ENCODE data around the gene LAMA2. TPM values are rescaled to one million over a fixed set of nuclear protein-coding genes. Genes with fewer than 3 reads are reported as not detected.

The LAMA2 gene
- polyA plus RNA-seq, 3 donors = not detected

GRCh38 chr6:129208415-129209034 lies 325.6 kb downstream of the LAMA2 start:
- Histone ChIP-seq H3K79me2 (ENCODE audit: insufficient read depth, low read length) (no peaks in the 10 kb centered on the region), H4K20me1 (ENCODE audit: insufficient read depth, low read length) (no peaks in the 10 kb centered on the region), H2AFZ (ENCODE audit: insufficient read depth, low read depth, low read length, poor library complexity, severe bottlenecking) (no peak overlapping the region), H3K9ac (ENCODE audit: insufficient read depth, low read length, poor library complexity, severe bottlenecking) (no peak overlapping the region), H3K27me3 (ENCODE audit: control insufficient read depth in 2 of 2, insufficient read depth in 2 of 2, low read length in 2 of 2) (no peaks in the 10 kb centered on the region), H3K4me2 (replicated peaks; ENCODE audit: extremely low read depth, low read length, poor library complexity, severe bottlenecking) (no peak overlapping the region), H3K36me3 (replicated peaks in 1 of 2; ENCODE audit: control insufficient read depth in 1 of 2, insufficient read depth in 2 of 2, low read length in 2 of 2) (no peaks in the 10 kb centered on the region), H3K27ac (ENCODE audit: low read depth in 1 of 2, low read length in 2 of 2) (no peak overlapping the region), H3K4me3 (replicated peaks in 1 of 3; ENCODE audit: low read depth in 2 of 3, low read length in 3 of 3) (no peak overlapping the region), H3K9me3 (replicated peaks in 1 of 2; ENCODE audit: control insufficient read depth in 1 of 2, insufficient read depth in 1 of 2, low read length in 2 of 2) (no peaks in the 10 kb centered on the region), H3K4me1 (ENCODE audit: control insufficient read depth in 1 of 2, insufficient read depth in 2 of 2, low read length in 2 of 2) (no peaks in the 10 kb centered on the region)
- Mint-ChIP-seq H3K9me3 (peaks cover 0 to 3% (median 0%) of the 10 kb centered on the region in 7 donors), H3K27me3 (ENCODE audit: low read depth in 3 of 3) (peaks cover 0 to 2% (median 0%) of the 10 kb centered on the region in 3 donors), H3K27ac (no peak overlapping the region), H3K4me3 (no peak overlapping the region), H3K36me3 (no peaks in the 10 kb centered on the region), H3K4me1 (no peaks in the 10 kb centered on the region)
- DNase-seq = no peak
- intact Hi-C loops (cut with micrococcal nuclease) = no loop called here
- TF ChIP-seq, protein P1, sequence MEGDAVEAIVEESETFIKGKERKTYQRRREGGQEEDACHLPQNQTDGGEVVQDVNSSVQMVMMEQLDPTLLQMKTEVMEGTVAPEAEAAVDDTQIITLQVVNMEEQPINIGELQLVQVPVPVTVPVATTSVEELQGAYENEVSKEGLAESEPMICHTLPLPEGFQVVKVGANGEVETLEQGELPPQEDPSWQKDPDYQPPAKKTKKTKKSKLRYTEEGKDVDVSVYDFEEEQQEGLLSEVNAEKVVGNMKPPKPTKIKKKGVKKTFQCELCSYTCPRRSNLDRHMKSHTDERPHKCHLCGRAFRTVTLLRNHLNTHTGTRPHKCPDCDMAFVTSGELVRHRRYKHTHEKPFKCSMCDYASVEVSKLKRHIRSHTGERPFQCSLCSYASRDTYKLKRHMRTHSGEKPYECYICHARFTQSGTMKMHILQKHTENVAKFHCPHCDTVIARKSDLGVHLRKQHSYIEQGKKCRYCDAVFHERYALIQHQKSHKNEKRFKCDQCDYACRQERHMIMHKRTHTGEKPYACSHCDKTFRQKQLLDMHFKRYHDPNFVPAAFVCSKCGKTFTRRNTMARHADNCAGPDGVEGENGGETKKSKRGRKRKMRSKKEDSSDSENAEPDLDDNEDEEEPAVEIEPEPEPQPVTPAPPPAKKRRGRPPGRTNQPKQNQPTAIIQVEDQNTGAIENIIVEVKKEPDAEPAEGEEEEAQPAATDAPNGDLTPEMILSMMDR (IDR thresholded peaks at IDR 0.05) = no peak

DNA sequence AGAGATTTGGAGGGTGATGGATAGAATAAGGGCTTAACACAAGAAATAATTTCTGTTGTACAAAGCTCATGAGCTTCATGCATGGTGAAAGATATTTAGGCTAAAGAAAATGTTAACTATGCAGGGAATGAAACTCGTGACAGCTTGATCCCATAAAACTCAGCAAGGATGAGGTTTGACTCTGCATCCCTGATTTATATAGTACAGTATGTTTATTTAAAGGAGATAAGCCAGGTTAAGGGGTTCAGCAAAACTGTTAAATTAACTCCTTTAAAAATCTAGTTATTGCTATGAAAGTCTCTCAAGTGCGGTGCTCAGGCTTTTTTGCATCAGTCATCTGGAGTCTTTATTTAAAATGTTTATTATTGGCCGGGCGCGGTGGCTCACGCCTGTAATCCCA lies 326.4 kb downstream of the LAMA2 start:
- no peak overlapping the region for H3K27ac ChIP-seq (ENCODE audit: low read depth in 1 of 2, low read length in 2 of 2)
- no peaks in the 10 kb centered on the region for H3K4me1 ChIP-seq (ENCODE audit: control insufficient read depth in 1 of 2, insufficient read depth in 2 of 2, low read length in 2 of 2)
- no peak overlapping the region for H3K27ac Mint-ChIP-seq
- H2AFZ ChIP-seq (ENCODE audit: insufficient read depth, low read depth, low read length, poor library complexity, severe bottlenecking) = no peak overlapping the region
- H4K20me1 ChIP-seq (ENCODE audit: insufficient read depth, low read length) = no peaks in the 10 kb centered on the region
- no peaks in the 10 kb centered on the region for H3K9me3 ChIP-seq (replicated peaks in 1 of 2; ENCODE audit: control insufficient read depth in 1 of 2, insufficient read depth in 1 of 2, low read length in 2 of 2)
- DNase-seq = no peak
- peaks cover 0 to 2% (median 0%) of the 10 kb centered on the region in 3 donors for H3K27me3 Mint-ChIP-seq (ENCODE audit: low read depth in 3 of 3)
- H3K9me3 Mint-ChIP-seq = peaks cover 0 to 3% (median 0%) of the 10 kb centered on the region in 7 donors
- no peak overlapping the region for H3K4me2 ChIP-seq (replicated peaks; ENCODE audit: extremely low read depth, low read length, poor library complexity, severe bottlenecking)
- no peak overlapping the region for H3K4me3 Mint-ChIP-seq
- intact Hi-C loops (cut with micrococcal nuclease) = no loop called here
- H3K9ac ChIP-seq (ENCODE audit: insufficient read depth, low read length, poor library complexity, severe bottlenecking) = no peak overlapping the region
- H3K4me1 Mint-ChIP-seq = no peaks in the 10 kb centered on the region
- no peaks in the 10 kb centered on the region for H3K36me3 ChIP-seq (replicated peaks in 1 of 2; ENCODE audit: control insufficient read depth in 1 of 2, insufficient read depth in 2 of 2, low read length in 2 of 2)
- no peak overlapping the region for H3K4me3 ChIP-seq (replicated peaks in 1 of 3; ENCODE audit: low read depth in 2 of 3, low read length in 3 of 3)
- H3K36me3 Mint-ChIP-seq = no peaks in the 10 kb centered on the region
- WGBS (ENCODE audit: insufficient coverage) = 100% methylated on average over 2 of the region's 6 CpGs
- TF ChIP-seq, protein P1 (IDR thresholded peaks at IDR 0.05) = no peak
- no peaks in the 10 kb centered on the region for H3K27me3 ChIP-seq (ENCODE audit: control insufficient read depth in 2 of 2, insufficient read depth in 2 of 2, low read length in 2 of 2)
- H3K79me2 ChIP-seq (ENCODE audit: insufficient read depth, low read length) = no peaks in the 10 kb centered on the region
